IMR-90 (cell line): ENCODE results near the gene DEUP1. TPM values are rescaled to one million over a fixed set of nuclear protein-coding genes. Genes with fewer than 3 reads are reported as not detected.

Experiments
- ATAC-seq: fragments of 200-7000 bp; cut with Tn5 transposase; 2 replicates; pipeline ENCODE4 v1.9.1; 2020; ENCODE audit warnings: low read depth, mild to moderate bottlenecking, moderate library complexity
- BruUV-seq: library from RNA; stranded (reverse); fragments of 400-500 nt; replicated peaks from 2 replicates; lab custom pipeline; 2021; lab: Mats Ljungman, UMichigan
- CTCF ChIA-PET: fragments of 300-600 bp; formaldehyde crosslinking; extraction: SDS; loops from one replicate; lab custom pipeline; 2021; ENCODE audit warnings: antibody characterized with exemption; lab: Yijun Ruan, JAX
- POLR2A ChIA-PET: fragments of 300-600 bp; sonication (Branson Sonifier 250); formaldehyde crosslinking; loops from one replicate; lab custom pipeline; 2022; ENCODE audit warnings: antibody characterized with exemption; ENCODE audit not compliant: unreplicated experiment; lab: Charles Lee
- DNase-seq: peaks from one replicate; pipeline ENCODE4 v3.0.0; 2013
- H2AFZ ChIP-seq: replicated peaks from 2 replicates; pipeline ENCODE3; 2013; ENCODE audit warnings: low read length, mild to moderate bottlenecking; ENCODE audit not compliant: poor library complexity
- H2AK5ac ChIP-seq: 2 replicates; pipeline ENCODE4 v1.6.1; 2013; ENCODE audit warnings: low read depth, low read length, inconsistent platforms
- H2AK9ac ChIP-seq: replicated peaks from 2 replicates; pipeline ENCODE3; 2013; ENCODE audit warnings: mild to moderate bottlenecking, low read depth, low read length, moderate library complexity; ENCODE audit not compliant: poor library complexity
- H2BK120ac ChIP-seq: 2 replicates; pipeline ENCODE4 v1.6.1; 2013; ENCODE audit warnings: low read depth, low read length, inconsistent platforms
- H2BK15ac ChIP-seq: 3 replicates; pipeline ENCODE4 v1.6.1; 2013; ENCODE audit warnings: low read depth, low read length, inconsistent platforms
- H2BK20ac ChIP-seq: 2 replicates; pipeline ENCODE4 v1.6.1; 2013; ENCODE audit warnings: low read depth, mild to moderate bottlenecking, inconsistent platforms, low read length, moderate library complexity
- H2BK5ac ChIP-seq: 2 replicates; pipeline ENCODE4 v1.6.1; 2013; ENCODE audit warnings: mild to moderate bottlenecking, low read depth, low read length, inconsistent platforms; ENCODE audit not compliant: poor library complexity, severe bottlenecking
- H3K14ac ChIP-seq: replicated peaks from 2 replicates; pipeline ENCODE4 v1.6.1; 2013; ENCODE audit warnings: low read depth, low read length, inconsistent platforms
- H3K18ac ChIP-seq: 2 replicates; pipeline ENCODE4 v1.6.1; 2013; ENCODE audit warnings: low read depth, low read length, control low read depth
- H3K23ac ChIP-seq: 2 replicates; pipeline ENCODE4 v1.6.1; 2013; ENCODE audit warnings: low read depth, low read length, inconsistent platforms
- H3K27ac ChIP-seq: 2 replicates; pipeline ENCODE4 v1.5.1; 2013; ENCODE audit warnings: mild to moderate bottlenecking, control low read depth, low read length; ENCODE audit not compliant: insufficient read depth
- H3K27me3 ChIP-seq: 2 replicates; pipeline ENCODE4 v1.6.1; 2013; ENCODE audit warnings: low read length; ENCODE audit not compliant: control insufficient read depth, insufficient read depth
- H3K36me3 ChIP-seq: 2 replicates; pipeline ENCODE4 v1.6.1; 2013; ENCODE audit warnings: low read length, mixed read lengths; ENCODE audit not compliant: control insufficient read depth, insufficient read depth
- H3K4ac ChIP-seq: 2 replicates; pipeline ENCODE4 v1.6.1; 2013; ENCODE audit warnings: low read depth, low read length, inconsistent platforms
- H3K4me1 ChIP-seq: 2 replicates; pipeline ENCODE4 v1.6.1; 2013; ENCODE audit warnings: low read length, mixed read lengths; ENCODE audit not compliant: control insufficient read depth, insufficient read depth
- H3K4me2 ChIP-seq: 2 replicates; pipeline ENCODE4 v1.6.1; 2013; ENCODE audit warnings: low read depth, mild to moderate bottlenecking, control low read depth, low read length, moderate library complexity
- H3K4me3 ChIP-seq: 2 replicates; pipeline ENCODE4 v1.5.1; 2013; ENCODE audit warnings: low read depth, mild to moderate bottlenecking, control low read depth, low read length, moderate library complexity; ENCODE audit not compliant: insufficient read depth
- H3K56ac ChIP-seq: 2 replicates; pipeline ENCODE4 v1.6.1; 2013; ENCODE audit warnings: low read length, inconsistent platforms; ENCODE audit not compliant: insufficient read depth; ENCODE audit errors: extremely low read depth
- H3K79me1 ChIP-seq, 2 experiments: 2 replicates each; pipeline ENCODE4 v1.6.1; 2013; ENCODE audit warnings: low read length in 2 of 2, inconsistent platforms in 1 of 2, low read depth in 1 of 2
- H3K9ac ChIP-seq: 2 replicates; pipeline ENCODE4 v1.6.1; 2013; ENCODE audit warnings: low read depth, low read length, control low read depth
- H3K9me1 ChIP-seq: 2 replicates; pipeline ENCODE4 v1.6.1; 2013; ENCODE audit warnings: low read length, inconsistent platforms; ENCODE audit not compliant: insufficient read depth
- H3K9me3 ChIP-seq: 2 replicates; pipeline ENCODE4 v1.6.1; 2013; ENCODE audit warnings: low read length; ENCODE audit not compliant: control insufficient read depth, insufficient read depth
- H4K20me1 ChIP-seq: 2 replicates; pipeline ENCODE4 v1.6.1; 2013; ENCODE audit warnings: low read length, inconsistent platforms; ENCODE audit not compliant: insufficient read depth
- H4K5ac ChIP-seq: 2 replicates; pipeline ENCODE4 v1.6.1; 2013; ENCODE audit warnings: mild to moderate bottlenecking, low read depth, low read length, control low read depth
- H4K8ac ChIP-seq, 2 experiments: 2 replicates each; pipeline ENCODE4 v1.6.1; 2013; ENCODE audit warnings: low read depth in 2 of 2, low read length in 2 of 2, control low read depth in 1 of 2, inconsistent platforms in 1 of 2
- H4K91ac ChIP-seq: 2 replicates; pipeline ENCODE4 v1.6.1; 2013; ENCODE audit warnings: low read depth, low read length, inconsistent platforms; ENCODE audit not compliant: insufficient read depth
- BHLHE40 ChIP-seq: fragments of 150-350 bp; IDR thresholded peaks from 2 replicates; pipeline ENCODE4 v1.6.1; 2016; ENCODE audit warnings: mild to moderate bottlenecking, low read depth, low read length
- CEBPB ChIP-seq: IDR thresholded peaks from 2 replicates; pipeline ENCODE4 v1.6.1; 2012; ENCODE audit warnings: low read depth, low read length, improper control_type of control experiment
- CHD1 ChIP-seq: IDR thresholded peaks from 2 replicates; pipeline ENCODE4 v1.6.1; 2012; ENCODE audit warnings: low read depth, low read length, improper control_type of control experiment
- CTCF ChIP-seq: conservative IDR thresholded peaks from 2 replicates; pipeline ENCODE4 v1.5.1; 2012; ENCODE audit warnings: mild to moderate bottlenecking, low read depth, low read length, improper control_type of control experiment
- ELK1 ChIP-seq: fragments of 150-350 bp; IDR thresholded peaks from 2 replicates; pipeline ENCODE4 v1.6.1; 2016; ENCODE audit warnings: low read depth, mild to moderate bottlenecking, low read length, moderate library complexity, borderline replicate concordance
- FOS ChIP-seq: fragments of 150-350 bp; IDR thresholded peaks from 2 replicates; pipeline ENCODE4 v1.6.1; 2016; ENCODE audit warnings: low read depth, low read length
- MAFK ChIP-seq: IDR thresholded peaks from 2 replicates; pipeline ENCODE4 v1.6.1; 2012; ENCODE audit warnings: low read depth, low read length, improper control_type of control experiment
- MAZ ChIP-seq: IDR thresholded peaks from 2 replicates; pipeline ENCODE4 v1.6.1; 2012; ENCODE audit warnings: low read depth, mild to moderate bottlenecking, low read length, improper control_type of control experiment, moderate library complexity, borderline replicate concordance
- MXI1 ChIP-seq: IDR thresholded peaks from 2 replicates; pipeline ENCODE4 v1.6.1; 2012; ENCODE audit warnings: low read depth, mild to moderate bottlenecking, low read length, moderate library complexity, borderline replicate concordance
- NFE2L2 ChIP-seq: fragments of 150-350 bp; IDR thresholded peaks from 2 replicates; pipeline ENCODE4 v1.6.1; 2016; ENCODE audit warnings: low read depth, mild to moderate bottlenecking, low read length
- POLR2A ChIP-seq: IDR thresholded peaks from 2 replicates; pipeline ENCODE4 v1.6.1; 2012; ENCODE audit warnings: mild to moderate bottlenecking, low read depth, low read length
- RAD21 ChIP-seq: IDR thresholded peaks from 2 replicates; pipeline ENCODE4 v1.6.1; 2012; ENCODE audit warnings: low read length, improper control_type of control experiment
- RCOR1 ChIP-seq: IDR thresholded peaks from 2 replicates; pipeline ENCODE4 v1.6.1; 2012; ENCODE audit warnings: mild to moderate bottlenecking, low read length, improper control_type of control experiment; ENCODE audit not compliant: insufficient replicate concordance
- RFX5 ChIP-seq: IDR thresholded peaks from 2 replicates; pipeline ENCODE4 v1.8.0; 2012; ENCODE audit warnings: low read depth, mild to moderate bottlenecking, low read length, moderate library complexity
- SMC3 ChIP-seq: fragments of 150-350 bp; IDR thresholded peaks from 2 replicates; pipeline ENCODE4 v1.6.1; 2016; ENCODE audit warnings: low read depth, mild to moderate bottlenecking, antibody characterized with exemption, low read length, moderate library complexity
- USF2 ChIP-seq: fragments of 150-350 bp; IDR thresholded peaks from 2 replicates; pipeline ENCODE4 v1.6.1; 2017; ENCODE audit warnings: mild to moderate bottlenecking, antibody characterized with exemption, low read length, low read depth
- WGBS, 2 experiments: methylation state at CpG; one replicate each; pipeline versions ENCODE4 v1.1.5 to v1.1.7; 2013; ENCODE audit warnings: missing lambda C conversion rate in 2 of 2; ENCODE audit not compliant: insufficient read length in 1 of 2; ENCODE audit errors: extremely low coverage in 2 of 2; 5-methylcytosine and 5-hydroxymethylcytosine counted together
- dilution Hi-C: fragments of 300-500 bp; cut with HindIII; formaldehyde crosslinking; loops from one replicate; pipeline ENCODE4 v1.14.3; 2018; ENCODE audit warnings: low sequenced_read_pairs; ENCODE audit not compliant: unreplicated experiment
- in situ Hi-C: fragments of 300-500 bp; cut with MboI; formaldehyde crosslinking; loops from 3 replicates; pipeline ENCODE4 v1.14.3; 2019; ENCODE audit warnings: low sequenced_read_pairs, inconsistent platforms, mixed read lengths
- intact Hi-C: fragments of 100-400 bp; cut with micrococcal nuclease; formaldehyde crosslinking; loops from 2 replicates; pipeline ENCODE4 v1.10.0; 2022
- polyA plus RNA-seq, 3 experiments: library from polyadenylated mRNA; depleted of rRNA; stranded (reverse); fragments of >200 nt; gene quantifications; 2 replicates each; pipeline ENCODE4 v1.2.3, GENCODE V29; 2012; ENCODE audit warnings: low replicate concordance in 1 of 3
- total RNA-seq: library from RNA; depleted of rRNA; stranded (reverse); fragments of >200 nt; gene quantifications from 2 replicates; pipeline ENCODE4 v1.2.3, GENCODE V29; 2012

Gene DEUP1
- total and polyA plus RNA-seq, 2 of the 4 experiments (the other 2 are of a cell fraction) = not detected

- no peak overlapping the region for H2BK5ac ChIP-seq
- H3K9ac ChIP-seq = no peak overlapping the region
- DNase-seq = no peak
- H3K4me2 ChIP-seq = no peak overlapping the region
- no peak overlapping the region for H3K4me3 ChIP-seq
- no peak overlapping the region for H4K91ac ChIP-seq
- no peak overlapping the region for H2AFZ ChIP-seq
- no peaks in the 10 kb centered on the region for H3K4me1 ChIP-seq
- no peak overlapping the region for H3K4ac ChIP-seq
- H2AK9ac ChIP-seq = no peak overlapping the region
- H3K14ac ChIP-seq = no peak overlapping the region
- TF ChIP-seq CEBPB = no peak
- no peak for TF ChIP-seq CTCF
- no peak for TF ChIP-seq BHLHE40
- TF ChIP-seq MAFK = no peak
- TF ChIP-seq RCOR1 = no peak
- TF ChIP-seq RAD21 = no peak
- TF ChIP-seq MAZ = no peak
- no peak for TF ChIP-seq SMC3
- no peak for TF ChIP-seq FOS
- TF ChIP-seq RFX5 = no peak
- TF ChIP-seq POLR2A = no peak
- no peak for TF ChIP-seq USF2
- TF ChIP-seq MXI1 = no peak
- no peak for TF ChIP-seq ELK1
- TF ChIP-seq NFE2L2 = no peak
- TF ChIP-seq CHD1 = no peak
- ATAC-seq = no peak
- no peak overlapping the region for H3K23ac ChIP-seq
- no peaks in the 10 kb centered on the region for H3K9me1 ChIP-seq
- in situ Hi-C loops (no loop called here), intact Hi-C loops (no loop called here), dilution Hi-C loops (no loop called here)
- H2AK5ac ChIP-seq = no peak overlapping the region
- H4K20me1 ChIP-seq = no peaks in the 10 kb centered on the region
- H2BK120ac ChIP-seq = no peak overlapping the region
- no peak overlapping the region for H3K18ac ChIP-seq
- no peak overlapping the region for H2BK15ac ChIP-seq
- H3K27me3 ChIP-seq = no peaks in the 10 kb centered on the region
- H3K36me3 ChIP-seq = no peaks in the 10 kb centered on the region
- ChIA-PET CTCF (no interaction called here), POLR2A (no interaction called here)
- BruUV-seq = no TSS peak
- H3K56ac ChIP-seq = no peak overlapping the region
- H4K8ac ChIP-seq = no peak overlapping the region
- H3K9me3 ChIP-seq = no peaks in the 10 kb centered on the region
- H2BK20ac ChIP-seq = no peak overlapping the region
- no peak overlapping the region for H3K27ac ChIP-seq
- no peak overlapping the region for H4K5ac ChIP-seq
- no peaks in the 10 kb centered on the region for H3K79me1 ChIP-seq
- WGBS, 2 experiments = no CpG with 5 or more reads among the region's 5 CpGs
Measured at GRCh38 chr11:93289782-93290463, 40.6 kb upstream of the DEUP1 start.
